OCI-LY7 (cell line): ENCODE measurements around the gene PROSER2. TPM values are rescaled to one million over a fixed set of nuclear protein-coding genes. Genes with fewer than 3 reads are reported as not detected.

Experiments used
- BruUV-seq: library from RNA; stranded (reverse); fragments of 400-500 nt; replicated peaks from 2 replicates; lab custom pipeline; 2021; lab: Mats Ljungman, UMichigan
- CTCF ChIA-PET: fragments of 300-600 bp; sonication (Branson Sonifier 250); formaldehyde crosslinking; loops from one replicate; lab custom pipeline; 2022; ENCODE audit warnings: antibody characterized with exemption; ENCODE audit not compliant: unreplicated experiment; lab: Charles Lee
- POLR2A ChIA-PET: fragments of 300-600 bp; sonication (Branson Sonifier 250); formaldehyde crosslinking; loops from one replicate; lab custom pipeline; 2022; ENCODE audit warnings: antibody characterized with exemption; lab: Charles Lee
- DNase-seq: peaks from one replicate; pipeline ENCODE4 v3.0.0-alpha.2; 2015; ENCODE audit warnings: low spot score
- H2AFZ ChIP-seq: fragments of 200-600 bp; sonication (generic), shearing (Covaris generic); 2 replicates; pipeline ENCODE4 v1.6.1; 2014; ENCODE audit warnings: mild to moderate bottlenecking, antibody characterized with exemption, low read length, moderate library complexity
- H3K27ac ChIP-seq: fragments of 200-600 bp; sonication (generic); 2 replicates; pipeline ENCODE4 v1.5.1; 2014; ENCODE audit warnings: mixed run types, low read depth, mild to moderate bottlenecking, moderate library complexity, low read length, inconsistent platforms; ENCODE audit not compliant: poor library complexity, severe bottlenecking
- H3K36me3 ChIP-seq: fragments of 200-600 bp; sonication (generic); 2 replicates; pipeline ENCODE4 v1.6.1; 2014; ENCODE audit warnings: mild to moderate bottlenecking, antibody characterized with exemption, low read length, moderate library complexity, mixed read lengths; ENCODE audit not compliant: insufficient read depth
- H3K4me1 ChIP-seq: fragments of 200-600 bp; sonication (generic); 2 replicates; pipeline ENCODE4 v1.5.1; 2014; ENCODE audit warnings: mild to moderate bottlenecking, low read length; ENCODE audit not compliant: insufficient read depth, poor library complexity, severe bottlenecking
- H3K4me2 ChIP-seq: fragments of 200-600 bp; sonication (generic); 2 replicates; pipeline ENCODE4 v1.6.1; 2014; ENCODE audit warnings: mild to moderate bottlenecking, low read length
- H3K4me3 ChIP-seq: fragments of 200-600 bp; sonication (generic); 2 replicates; pipeline ENCODE4 v1.5.1; 2014; ENCODE audit warnings: mild to moderate bottlenecking, low read depth, low read length; ENCODE audit not compliant: poor library complexity, severe bottlenecking
- H3K79me2 ChIP-seq: fragments of 200-600 bp; sonication (generic); 2 replicates; pipeline ENCODE4 v1.6.1; 2016; ENCODE audit warnings: low read depth, mild to moderate bottlenecking, low read length, moderate library complexity, mixed read lengths; ENCODE audit not compliant: insufficient read depth
- H3K9me2 ChIP-seq: fragments of 200-600 bp; sonication (generic); 2 replicates; pipeline ENCODE4 v1.6.1; 2016; ENCODE audit warnings: mild to moderate bottlenecking, low read length, mixed read lengths; ENCODE audit not compliant: insufficient read depth
- H3K9me3 ChIP-seq: fragments of 200-600 bp; sonication (generic); 2 replicates; pipeline ENCODE4 v1.6.1; 2014; ENCODE audit warnings: mild to moderate bottlenecking, mixed run types, low read length, mixed read lengths
- H4K20me1 ChIP-seq: fragments of 200-600 bp; sonication (generic); 2 replicates; pipeline ENCODE4 v1.6.1; 2014; ENCODE audit warnings: mild to moderate bottlenecking, antibody characterized with exemption, low read length, moderate library complexity, mixed read lengths; ENCODE audit not compliant: insufficient read depth
- CTCF ChIP-seq: fragments of 200-600 bp; sonication (generic); conservative IDR thresholded peaks from 2 replicates; pipeline ENCODE4 v1.5.1; 2014; ENCODE audit warnings: mild to moderate bottlenecking, antibody characterized with exemption, low read length, moderate library complexity, mixed read lengths
- EZH2phosphoT487 ChIP-seq: fragments of 200-600 bp; sonication (generic); IDR thresholded peaks from 2 replicates; pipeline ENCODE4 v1.6.1; 2018; ENCODE audit warnings: low read depth, borderline replicate concordance, mild to moderate bottlenecking, mixed run types, antibody characterized with exemption, low read length, moderate library complexity, mixed read lengths
- intact Hi-C: fragments of 100-400 bp; cut with micrococcal nuclease; formaldehyde crosslinking; loops from one replicate; pipeline ENCODE4 v1.10.0; 2022; ENCODE audit not compliant: unreplicated experiment
- total RNA-seq, 2 experiments: library from RNA; depleted of rRNA in 1 of 2; stranded (reverse); fragments of >200 nt in 1 of 2; shearing (Covaris generic) in 1 of 2; gene quantifications; 2 replicates each; pipeline ENCODE4 v1.2.3, GENCODE V29; 2014 to 2022

Gene PROSER2
- total RNA-seq, 2 experiments from 2014 or later: not detected

GRCh38 chr10:11878776-11879175 lies 55.6 kb downstream of the PROSER2 start:
- no peak overlapping the region for H2AFZ ChIP-seq
- no peak for DNase-seq
- BruUV-seq: no TSS peak
- no peaks in the 10 kb centered on the region for H4K20me1 ChIP-seq
- no peak overlapping the region for H3K4me2 ChIP-seq
- H3K79me2 ChIP-seq: no peaks in the 10 kb centered on the region
- no peaks in the 10 kb centered on the region for H3K36me3 ChIP-seq
- CTCF ChIA-PET: no interaction called here
- no peaks in the 10 kb centered on the region for H3K4me1 ChIP-seq
- POLR2A ChIA-PET: no interaction called here
- intact Hi-C loops: no loop called here
- no peaks in the 10 kb centered on the region for H3K9me2 ChIP-seq
- no peak for TF ChIP-seq EZH2phosphoT487
- no peaks in the 10 kb centered on the region for H3K9me3 ChIP-seq
- H3K4me3 ChIP-seq: no peak overlapping the region
- H3K27ac ChIP-seq: no peak overlapping the region

- H3K79me2 ChIP-seq: no peaks in the 10 kb centered on the region
- no peaks in the 10 kb centered on the region for H3K9me3 ChIP-seq
- TF ChIP-seq EZH2phosphoT487 (no peak), CTCF (no peak)
- ChIA-PET POLR2A (no interaction called here), CTCF (no interaction called here)
- H3K4me1 ChIP-seq: no peaks in the 10 kb centered on the region
- H3K9me2 ChIP-seq: no peaks in the 10 kb centered on the region
- no peaks in the 10 kb centered on the region for H4K20me1 ChIP-seq
- no peak for DNase-seq
- no peak overlapping the region for H3K4me2 ChIP-seq
- no peak overlapping the region for H3K27ac ChIP-seq
- no TSS peak for BruUV-seq
- H2AFZ ChIP-seq: no peak overlapping the region
- no peaks in the 10 kb centered on the region for H3K36me3 ChIP-seq
- no peak overlapping the region for H3K4me3 ChIP-seq
- intact Hi-C loops: no loop called here
These were observed 56.4 kb downstream of the PROSER2 start for GRCh38 chr10:11879387-11880094.

GRCh38 chr10:11880151-11881029 lies 57.2 kb downstream of the PROSER2 start:
- no peaks in the 10 kb centered on the region for H3K36me3 ChIP-seq
- H3K4me3 ChIP-seq: no peak overlapping the region
- no peaks in the 10 kb centered on the region for H3K79me2 ChIP-seq
- DNase-seq: no peak
- H3K9me3 ChIP-seq: no peaks in the 10 kb centered on the region
- no peaks in the 10 kb centered on the region for H3K4me1 ChIP-seq
- H3K9me2 ChIP-seq: no peaks in the 10 kb centered on the region
- H4K20me1 ChIP-seq: no peaks in the 10 kb centered on the region
- BruUV-seq: no TSS peak
- intact Hi-C loops: no loop called here
- no peak overlapping the region for H3K4me2 ChIP-seq
- ChIA-PET POLR2A (interaction anchor here (0.6 to 2.0 kb wide), 2 partner anchors 17 to 1222 kb away, joined by 4 to 5 read pairs; no protein-coding TSS in a partner anchor), CTCF (interaction anchor here (0.5 kb wide), 1 partner anchor 227 kb away, joined by 4 read pairs; no protein-coding TSS in a partner anchor)
- no peak overlapping the region for H2AFZ ChIP-seq
- H3K27ac ChIP-seq: no peak overlapping the region
- TF ChIP-seq CTCF: no peak
- no peak for TF ChIP-seq EZH2phosphoT487
